Measurements from ENCODE around the gene ZBTB43. TPM values are rescaled to one million over a fixed set of nuclear protein-coding genes. Genes with fewer than 3 reads are reported as not detected.
A peak's percentile ranks its signal among the peaks of the same experiment; 100 is the strongest.

ZBTB43 gene
- total RNA-seq, 2 experiments from 2014 or later = 14.3 to 21.1 TPM

GRCh38 chr9:126758916-126759585, 45.8 kb upstream of the ZBTB43 start:
- Mint-ChIP-seq H3K27ac (no peak overlapping the region), H3K9me3 (no peaks in the 10 kb centered on the region), H3K27me3 (no peaks in the 10 kb centered on the region), H3K36me3 (ENCODE audit: low read depth) (no peaks in the 10 kb centered on the region), H3K4me1 (ENCODE audit: low read depth) (no peaks in the 10 kb centered on the region), H3K4me3 (no peak overlapping the region)
- TF ChIP-seq, protein P1, sequence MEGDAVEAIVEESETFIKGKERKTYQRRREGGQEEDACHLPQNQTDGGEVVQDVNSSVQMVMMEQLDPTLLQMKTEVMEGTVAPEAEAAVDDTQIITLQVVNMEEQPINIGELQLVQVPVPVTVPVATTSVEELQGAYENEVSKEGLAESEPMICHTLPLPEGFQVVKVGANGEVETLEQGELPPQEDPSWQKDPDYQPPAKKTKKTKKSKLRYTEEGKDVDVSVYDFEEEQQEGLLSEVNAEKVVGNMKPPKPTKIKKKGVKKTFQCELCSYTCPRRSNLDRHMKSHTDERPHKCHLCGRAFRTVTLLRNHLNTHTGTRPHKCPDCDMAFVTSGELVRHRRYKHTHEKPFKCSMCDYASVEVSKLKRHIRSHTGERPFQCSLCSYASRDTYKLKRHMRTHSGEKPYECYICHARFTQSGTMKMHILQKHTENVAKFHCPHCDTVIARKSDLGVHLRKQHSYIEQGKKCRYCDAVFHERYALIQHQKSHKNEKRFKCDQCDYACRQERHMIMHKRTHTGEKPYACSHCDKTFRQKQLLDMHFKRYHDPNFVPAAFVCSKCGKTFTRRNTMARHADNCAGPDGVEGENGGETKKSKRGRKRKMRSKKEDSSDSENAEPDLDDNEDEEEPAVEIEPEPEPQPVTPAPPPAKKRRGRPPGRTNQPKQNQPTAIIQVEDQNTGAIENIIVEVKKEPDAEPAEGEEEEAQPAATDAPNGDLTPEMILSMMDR (IDR thresholded peaks at IDR 0.05) = no peak
- intact Hi-C loops (cut with micrococcal nuclease) = no loop called here
- no peak for ATAC-seq
- no peak for DNase-seq
- ChIA-PET CTCF (interaction anchor here (1.1 to 4.0 kb wide), 4 partner anchors 10 to 56 kb away, joined by 5 to 28 read pairs (median 6); no protein-coding TSS in a partner anchor), POLR2A (no interaction called here)

DNA sequence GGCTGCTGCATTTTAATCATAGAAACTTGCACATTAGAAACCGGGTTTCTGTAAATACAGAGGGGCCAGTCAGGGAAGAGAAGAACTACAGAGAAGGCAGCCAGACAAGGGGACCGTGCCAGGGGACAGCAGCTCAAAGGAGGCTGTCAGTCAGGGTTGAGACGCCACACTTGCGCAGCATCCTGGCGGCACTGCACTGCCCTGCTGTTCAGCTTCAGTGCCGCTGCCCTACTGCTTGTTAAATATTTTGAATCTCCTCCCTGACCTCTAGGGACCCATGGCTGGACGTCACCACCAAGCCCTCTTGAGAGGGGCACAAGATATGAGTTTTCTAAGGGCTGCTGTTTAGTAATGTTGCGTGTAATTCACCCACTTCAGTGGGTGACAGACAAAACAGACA, 43.6 kb upstream of the ZBTB43 start:
- H3K36me3 Mint-ChIP-seq (ENCODE audit: low read depth) = no peaks in the 10 kb centered on the region

DNA sequence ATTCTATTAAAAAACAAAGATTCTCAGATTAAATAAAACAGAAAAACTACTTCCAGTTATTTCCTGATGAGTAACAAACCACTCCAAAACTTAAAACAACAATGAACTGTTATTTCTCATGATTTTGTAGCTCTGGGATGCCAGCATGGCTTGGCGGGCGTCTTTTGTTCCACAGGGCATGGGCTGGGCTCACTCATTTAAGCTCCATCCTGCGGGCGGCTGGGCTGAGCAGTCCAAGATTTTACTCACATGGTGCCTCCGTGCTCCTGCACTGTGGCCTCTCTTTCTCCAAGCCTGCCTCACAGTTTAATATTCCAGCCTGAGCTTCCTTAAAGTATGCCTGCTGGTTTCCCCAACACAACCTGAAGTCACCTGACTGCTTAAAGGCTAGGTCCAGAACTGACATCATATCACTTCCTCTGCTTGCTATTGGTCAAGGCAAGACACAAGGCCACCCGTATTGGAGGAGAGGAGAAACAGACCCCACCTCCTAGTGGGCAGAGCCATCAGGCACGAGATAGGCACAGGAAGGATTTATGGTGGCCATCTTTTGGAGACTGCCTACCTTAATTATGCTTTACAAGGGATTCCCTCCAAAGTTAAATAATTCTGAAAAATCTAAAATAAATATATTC, 41.6 kb upstream of the ZBTB43 start:
- CTCF ChIA-PET = interaction anchor here (1.0 to 1.5 kb wide), 2 partner anchors 18 to 57 kb away, joined by 3 to 9 read pairs; no protein-coding TSS in a partner anchor
- ATAC-seq (peak; percentile 77), DNase-seq (peak; percentile 26)
- TF ChIP-seq, protein P1 (IDR thresholded peaks at IDR 0.05) = no peak
- no peaks in the 10 kb centered on the region for H3K36me3 Mint-ChIP-seq (ENCODE audit: low read depth)
- no peak overlapping the region for H3K27ac Mint-ChIP-seq
- H3K27me3 Mint-ChIP-seq = no peaks in the 10 kb centered on the region
- no peaks in the 10 kb centered on the region for H3K4me1 Mint-ChIP-seq (ENCODE audit: low read depth)
- POLR2A ChIA-PET = no interaction called here
- no peak overlapping the region for H3K4me3 Mint-ChIP-seq
- intact Hi-C loops (cut with micrococcal nuclease) = no loop called here
- no peaks in the 10 kb centered on the region for H3K9me3 Mint-ChIP-seq

More for the DNA sequence above, 43.6 kb upstream of the ZBTB43 start:
- no peak for DNase-seq
- Mint-ChIP-seq H3K4me3 (no peak overlapping the region), H3K4me1 (ENCODE audit: low read depth) (no peaks in the 10 kb centered on the region), H3K27ac (no peak overlapping the region), H3K27me3 (no peaks in the 10 kb centered on the region), H3K9me3 (no peaks in the 10 kb centered on the region)
- POLR2A ChIA-PET = no interaction called here
- intact Hi-C loops (cut with micrococcal nuclease) = no loop called here
- CTCF ChIA-PET = interaction anchor here (0.9 to 1.7 kb wide), 3 partner anchors 13 to 60 kb away, joined by 3 to 4 read pairs (median 4); no protein-coding TSS in a partner anchor
- ATAC-seq = no peak
- TF ChIP-seq, protein P1 (IDR thresholded peaks at IDR 0.05) = no peak

GRCh38 chr9:126773004-126773607, 31.7 kb upstream of the ZBTB43 start:
- Mint-ChIP-seq H3K36me3 (ENCODE audit: low read depth) (no peaks in the 10 kb centered on the region), H3K27ac (no peak overlapping the region), H3K4me1 (ENCODE audit: low read depth) (peaks cover 2% of the 10 kb centered on the region), H3K4me3 (no peak overlapping the region), H3K27me3 (peaks cover 13% of the 10 kb centered on the region), H3K9me3 (peaks cover 1% of the 10 kb centered on the region)
- POLR2A ChIA-PET = no interaction called here
- CTCF ChIA-PET = interaction anchor here (0.6 to 4.3 kb wide), 5 partner anchors 9 to 79 kb away, joined by 3 to 50 read pairs (median 3); no protein-coding TSS in a partner anchor
- TF ChIP-seq, protein P1 (IDR thresholded peaks at IDR 0.05) = peak; percentile 31
- intact Hi-C loops (cut with micrococcal nuclease) = no loop called here
- DNase-seq = peak; percentile 41
- peak; percentile 53 for ATAC-seq

Measured in activated CD8-positive, alpha-beta T cell treated with anti-CD3 and anti-CD28 coated beads for 36 hours (primary cell).